Measurements from ENCODE around the gene ARHGAP1.

GRCh38 chr11:46711303-46711702, 10.9 kb upstream of the ARHGAP1 start:
- TF ChIP-seq POLR2AphosphoS5 (IDR thresholded peaks at IDR 0.05; ENCODE audit: borderline replicate concordance, low read depth, low read length) (no peak), FOXP2 (optimal IDR thresholded peaks at IDR 0.05; ENCODE audit: control extremely low read depth, extremely low read length, insufficient read depth) (no peak), EZH2 (IDR thresholded peaks at IDR 0.05) (no peak)

Measured in SK-N-MC (cell line).